Right hindlimb (tissue), 1 donor: ENCODE results near the gene KCNMA1.
"Not testable (repeated sequence)": the region's sequence is repeated elsewhere in the genome, so short reads cannot be mapped to it uniquely, and the experiment has no call there.

Experiments used
- DNase-seq: peaks from one replicate; pipeline ENCODE4 v3.0.0-alpha.2; 2018

Gene KCNMA1

GRCh38 chr10:77436257-77436975 is 201.2 kb downstream of the KCNMA1 start:
- no peak for DNase-seq

DNA sequence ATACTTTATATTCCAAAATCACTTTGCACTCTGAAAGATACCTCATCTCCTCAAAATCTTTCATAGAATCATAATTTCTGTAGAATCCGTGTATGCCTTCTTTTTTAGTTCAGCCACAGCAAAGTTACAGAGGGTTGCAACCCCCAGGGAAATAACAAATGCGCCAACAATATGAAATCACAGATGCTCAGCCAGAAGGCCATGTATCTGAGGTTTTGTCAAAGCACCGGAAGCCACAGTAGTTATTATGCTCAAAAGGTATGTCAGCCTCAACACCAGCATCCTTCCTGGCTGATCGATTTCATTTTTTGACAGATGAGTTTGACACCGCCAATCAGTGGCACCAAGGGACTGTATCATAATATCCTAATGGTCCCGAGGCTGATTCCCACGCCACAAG is 204.1 kb downstream of the KCNMA1 start:
- no peak for DNase-seq

GRCh38 chr10:77431980-77432797 is 205.4 kb downstream of the KCNMA1 start:
- DNase-seq: no peak

DNA sequence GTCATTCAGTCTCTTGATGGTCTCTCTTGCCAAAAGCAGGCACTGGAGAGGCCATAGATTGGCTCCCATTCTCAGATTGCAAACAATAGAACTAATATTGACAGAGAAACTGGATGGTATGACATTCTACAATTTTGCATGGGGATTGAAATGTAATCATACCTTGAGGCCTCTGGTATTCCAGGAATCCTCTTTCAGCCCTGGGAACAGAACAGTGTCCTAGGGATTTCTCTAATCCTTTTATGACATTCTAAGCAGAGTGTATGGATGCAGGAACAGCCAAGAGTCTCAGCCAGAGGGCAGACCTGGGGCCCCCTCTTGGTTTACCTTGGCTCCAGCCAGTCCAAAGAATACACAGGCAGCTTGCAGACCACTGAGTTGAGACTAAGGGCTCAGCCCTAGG is 206.4 kb downstream of the KCNMA1 start:
- DNase-seq: peak; percentile 48

GRCh38 chr10:77430530-77430929 is 207.1 kb downstream of the KCNMA1 start:
- no peak for DNase-seq

DNA sequence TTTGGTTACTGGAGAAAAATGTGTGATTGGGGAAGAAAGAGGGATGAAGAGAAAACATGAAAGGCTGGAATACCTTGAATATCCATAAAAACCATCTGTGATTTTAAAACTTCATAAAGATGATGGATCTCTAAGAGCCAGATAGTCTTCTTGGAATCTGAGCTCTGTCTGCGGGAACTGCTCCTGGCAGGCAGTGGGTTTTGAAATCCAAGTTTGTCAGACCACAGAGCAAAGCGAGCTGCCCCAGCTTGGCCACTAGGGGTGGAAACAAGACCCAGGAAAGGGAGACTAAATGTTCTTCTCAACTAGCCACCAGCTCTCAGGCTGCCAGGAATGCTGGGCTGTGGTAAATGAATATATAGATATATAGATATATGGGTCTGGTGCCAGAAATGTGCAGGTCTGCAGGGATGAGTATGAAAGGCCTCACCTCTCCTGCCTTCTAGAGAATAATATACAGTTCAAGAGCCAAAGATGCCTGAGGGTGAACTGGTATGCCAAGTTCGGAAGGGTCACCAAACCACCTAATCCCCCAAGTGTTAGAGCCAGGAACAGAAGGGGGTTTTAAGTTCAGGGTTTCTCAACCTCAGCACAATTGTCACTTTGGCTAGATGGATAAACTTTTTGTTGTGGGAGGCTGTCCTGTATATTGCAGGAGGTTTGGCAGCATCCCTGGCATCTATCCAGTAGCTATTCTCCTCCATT is 208.8 kb downstream of the KCNMA1 start:
- peak; percentile 80 for DNase-seq

DNA sequence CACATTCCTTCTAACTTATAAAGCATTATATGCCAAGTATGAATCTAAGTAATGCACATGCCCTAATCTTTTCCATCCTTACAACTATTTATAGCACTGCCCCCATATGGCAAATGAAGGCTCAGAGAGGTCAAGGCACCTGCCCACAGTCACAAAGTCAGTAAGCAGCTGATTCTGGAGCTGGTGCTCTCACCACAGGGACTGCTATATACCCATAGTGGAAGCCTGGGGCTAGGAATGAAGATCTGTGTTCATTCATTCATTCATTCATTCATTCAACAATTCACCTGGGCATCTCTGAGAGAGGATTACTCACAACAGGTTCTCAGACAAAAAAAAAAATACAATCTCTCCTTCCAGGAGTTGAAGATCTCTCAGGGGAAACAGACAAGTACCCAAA is 213.4 kb downstream of the KCNMA1 start:
- no peak for DNase-seq

DNA sequence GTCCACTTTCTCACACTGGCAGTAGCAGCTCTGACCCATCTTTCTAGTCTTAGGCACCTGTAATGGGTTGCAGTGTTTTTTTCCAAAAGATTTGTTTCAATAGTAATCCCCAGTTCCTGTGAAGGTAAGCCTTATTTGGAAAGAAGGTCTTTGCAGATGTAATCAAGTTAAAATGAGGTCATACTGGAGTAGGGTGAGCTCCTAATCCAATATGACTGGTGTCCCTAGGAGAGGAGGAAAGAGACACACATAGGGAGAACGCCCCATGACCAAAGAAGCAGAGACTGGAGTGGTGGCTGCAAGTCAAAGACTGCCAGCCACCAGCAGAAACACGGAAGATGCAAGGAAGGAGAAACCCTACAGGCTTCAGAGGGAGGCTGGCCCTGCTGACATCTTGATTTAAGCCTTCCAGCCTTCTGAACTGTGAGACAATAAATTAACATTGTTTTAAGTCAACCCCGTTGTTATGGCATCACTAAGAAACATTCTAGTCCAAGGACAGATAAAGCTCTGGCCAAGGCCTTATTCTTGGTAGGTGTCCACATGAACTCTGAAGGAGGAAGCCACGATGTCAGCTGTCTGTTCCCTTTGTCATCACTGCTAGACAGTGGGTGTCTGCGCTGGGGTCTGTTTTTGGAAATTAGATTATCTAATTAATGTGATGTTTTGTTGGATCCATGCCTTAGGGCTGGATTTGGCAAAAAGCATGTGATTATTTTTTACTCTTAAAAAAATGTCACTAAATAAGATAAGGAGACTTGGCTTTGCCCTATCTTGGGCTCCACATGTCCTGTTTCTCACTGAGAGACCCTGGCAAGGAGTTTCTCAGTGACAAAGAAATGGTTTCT is 214.9 kb downstream of the KCNMA1 start:
- DNase-seq: no peak

DNA sequence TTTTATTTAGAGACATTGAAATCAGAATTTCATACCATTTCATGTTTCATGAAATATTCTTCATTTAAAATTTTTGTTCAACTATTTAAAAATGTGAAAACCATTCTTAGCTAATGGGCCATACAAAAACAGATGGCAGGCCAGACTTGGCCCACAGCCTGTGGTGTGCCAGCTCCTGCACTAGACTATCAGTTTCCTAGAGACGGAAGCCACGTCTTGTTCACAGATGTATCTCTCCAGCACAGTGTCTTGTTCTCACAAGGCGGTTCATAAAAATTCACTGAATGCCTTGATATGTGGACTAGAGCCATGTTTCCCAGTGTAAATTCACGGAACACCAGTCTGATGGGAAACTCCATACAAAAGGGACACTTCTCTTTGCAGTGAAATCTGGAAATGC is 216.0 kb downstream of the KCNMA1 start:
- no peak for DNase-seq

DNA sequence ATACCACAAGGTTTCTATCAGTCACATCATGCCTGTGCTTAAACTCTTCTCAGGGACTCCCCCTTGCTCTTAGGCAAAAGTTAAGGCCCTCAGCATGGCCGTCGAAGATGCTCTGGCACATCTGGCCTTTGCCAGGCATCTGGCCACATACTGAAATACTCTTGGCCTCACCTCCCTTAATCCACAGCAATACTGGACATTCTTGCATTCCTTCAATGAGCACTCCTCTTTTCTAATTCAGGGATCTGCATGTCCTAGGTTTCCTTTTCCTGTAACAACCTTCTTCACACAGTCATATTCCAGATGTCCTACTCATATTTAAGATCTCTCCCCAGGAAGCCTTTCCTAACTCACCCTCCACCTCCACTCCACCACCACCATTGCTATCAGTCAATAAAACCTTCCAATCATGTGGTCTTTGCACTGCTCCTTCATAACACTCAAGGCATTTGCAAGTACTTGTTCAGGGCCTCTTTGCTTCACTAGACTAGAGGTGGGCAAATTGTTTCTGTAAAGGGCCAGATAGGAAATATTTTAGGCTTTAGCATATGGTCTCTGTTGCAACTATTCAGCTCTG is 216.6 kb downstream of the KCNMA1 start:
- no peak for DNase-seq

DNA sequence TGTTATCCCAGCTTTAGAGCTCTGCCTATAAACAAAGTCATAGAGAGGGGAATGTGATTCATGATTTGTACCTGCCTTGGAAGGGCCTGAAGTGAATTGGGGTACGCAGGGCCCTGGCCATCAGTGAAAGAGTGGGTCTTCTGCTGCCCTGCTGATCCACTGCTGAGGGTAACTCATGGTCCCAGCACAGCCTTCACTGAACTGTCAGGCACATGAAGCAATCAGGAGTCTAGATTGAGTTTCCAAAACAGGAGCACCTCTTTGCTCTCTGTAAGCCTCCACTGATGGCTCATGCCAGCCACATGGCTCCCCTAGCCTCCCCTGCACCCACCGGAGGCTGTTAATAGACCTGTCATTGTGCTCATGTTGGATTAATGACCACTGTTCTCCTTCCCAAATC is 217.6 kb downstream of the KCNMA1 start:
- no peak for DNase-seq

DNA sequence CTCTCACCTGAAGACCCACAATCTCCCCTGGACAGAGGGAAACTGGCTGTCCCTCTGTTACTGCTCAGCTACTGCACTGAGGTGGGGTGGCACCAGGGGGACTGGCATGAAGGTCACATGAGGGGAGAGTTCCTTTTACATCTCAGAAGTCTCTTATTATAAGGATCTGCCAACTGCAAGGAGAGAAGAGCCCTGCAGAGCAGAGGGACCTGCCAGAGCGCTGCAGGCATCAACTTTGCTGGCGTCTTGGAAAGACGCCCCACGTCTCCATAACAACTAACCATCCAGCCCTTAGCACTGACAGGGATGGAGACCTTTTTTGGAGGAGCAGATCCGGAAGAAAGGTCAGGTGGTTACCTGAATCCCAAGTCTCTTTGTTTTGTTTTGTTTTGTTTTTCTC is 218.6 kb downstream of the KCNMA1 start:
- DNase-seq: no peak

GRCh38 chr10:77417806-77418640 is 219.6 kb downstream of the KCNMA1 start:
- DNase-seq: peak; percentile 55

DNA sequence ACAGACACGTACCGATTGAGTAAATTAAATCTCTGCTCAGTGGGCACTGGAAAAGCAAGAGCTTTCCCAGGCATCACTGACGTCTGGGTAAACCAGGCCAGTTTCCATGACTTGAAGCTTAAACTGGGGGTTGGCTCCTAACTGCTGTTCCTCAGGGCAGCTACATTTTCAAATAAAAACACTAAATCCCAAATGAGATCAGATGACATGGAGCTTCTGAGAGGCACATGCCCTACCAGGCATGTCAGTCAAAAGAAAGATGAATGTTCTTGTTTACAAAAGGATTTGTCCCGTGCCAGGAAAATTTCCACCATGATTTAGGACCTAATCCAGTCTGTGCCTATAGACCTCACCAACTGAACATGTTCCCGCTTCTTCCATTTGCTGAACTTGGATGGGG is 220.2 kb downstream of the KCNMA1 start:
- no peak for DNase-seq

DNA sequence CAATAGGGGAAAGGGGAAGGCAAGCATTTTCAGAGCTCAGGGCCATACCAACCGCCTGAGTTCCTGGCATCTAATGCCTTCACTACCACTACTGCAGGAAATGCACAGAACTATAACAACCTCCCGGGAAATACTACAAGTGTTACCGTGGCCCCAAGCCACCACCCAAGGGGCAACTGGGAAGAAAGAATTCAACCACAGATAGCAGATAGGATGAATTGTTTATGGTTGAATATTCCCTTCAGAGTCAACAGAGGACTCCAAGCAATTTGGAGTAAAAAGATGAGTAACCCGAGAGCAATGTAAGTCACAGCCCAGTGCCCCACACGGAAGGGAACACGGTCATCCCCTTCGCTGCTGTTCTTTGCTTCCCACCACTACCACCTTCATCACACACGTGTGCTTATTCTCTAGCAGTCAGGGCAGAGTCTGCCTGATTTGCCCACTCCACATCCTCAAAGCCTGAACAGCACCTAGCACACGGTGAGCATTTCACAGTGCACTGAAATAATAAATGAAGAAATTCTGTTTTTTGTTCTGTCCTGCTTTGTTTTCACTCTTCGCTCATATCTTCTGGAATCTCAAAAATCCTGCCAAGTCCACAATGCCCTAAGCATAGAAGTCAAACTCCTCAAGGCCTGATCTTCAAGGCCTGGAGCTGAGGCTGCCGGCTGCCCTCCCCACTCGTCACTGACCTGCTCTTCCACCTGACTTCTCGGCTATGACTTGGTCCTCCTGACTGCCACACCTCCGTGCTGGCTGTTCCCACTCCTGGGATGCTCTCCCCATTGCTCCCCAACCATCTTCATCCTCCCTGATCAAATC is 221.1 kb downstream of the KCNMA1 start:
- no peak for DNase-seq

- no peak for DNase-seq
Observed at GRCh38 chr10:77415313-77415960, 222.2 kb downstream of the KCNMA1 start.

- DNase-seq: no peak
Observed at GRCh38 chr10:77413231-77413630, 224.4 kb downstream of the KCNMA1 start.

DNA sequence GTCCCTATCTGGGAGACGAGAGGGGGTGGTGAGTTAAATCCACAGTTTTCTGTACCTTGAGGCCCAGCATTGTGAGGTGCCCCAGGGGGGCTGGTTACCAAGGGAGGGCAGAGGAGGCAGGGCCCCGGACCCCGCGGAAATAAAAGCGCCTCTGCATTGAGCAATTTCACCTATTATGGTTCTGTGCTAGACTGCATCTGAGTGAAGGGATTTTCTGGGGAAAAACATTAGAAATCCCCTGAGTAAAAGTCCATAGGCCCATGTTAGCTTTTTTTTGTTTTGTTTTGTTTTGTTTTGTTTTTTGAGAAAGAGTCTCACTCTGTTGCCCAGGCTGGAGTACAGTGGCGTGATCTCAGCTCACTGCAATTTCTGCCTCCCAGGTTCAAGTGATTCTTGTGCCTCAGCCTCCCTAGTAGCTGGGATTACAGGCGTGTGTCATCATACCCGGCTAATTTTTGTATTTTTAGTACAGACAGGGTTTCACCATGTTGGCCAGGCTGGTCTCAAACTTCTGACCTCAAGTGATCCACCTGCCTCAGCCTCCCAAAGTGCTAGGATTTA is 225.0 kb downstream of the KCNMA1 start:
- not testable (repeated sequence) for DNase-seq

DNA sequence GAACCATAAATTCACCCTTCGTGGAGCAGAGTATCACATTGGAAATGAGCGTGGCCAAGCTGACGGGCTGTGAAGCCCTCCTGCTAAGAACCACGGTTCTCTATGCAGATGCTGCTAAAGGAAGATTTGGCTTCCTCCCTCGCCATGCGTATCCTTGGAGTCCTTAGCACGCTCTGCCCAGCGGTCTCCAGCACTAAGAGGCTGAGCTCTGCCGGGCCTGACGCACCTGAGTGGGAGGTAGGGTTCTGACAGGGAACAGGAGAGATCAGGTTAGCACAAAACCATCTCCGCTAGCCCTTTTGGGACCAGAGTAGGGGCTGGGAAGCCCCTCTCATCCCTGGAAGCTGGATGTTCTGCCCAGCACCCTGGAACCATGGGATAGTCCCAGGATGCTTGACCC is 225.8 kb downstream of the KCNMA1 start:
- DNase-seq: no peak

- no peak for DNase-seq
Observed at GRCh38 chr10:77410523-77410922, 227.1 kb downstream of the KCNMA1 start.
